ENCODE measurements around the gene TADA2A. TPM values are rescaled to one million over a fixed set of nuclear protein-coding genes. Genes with fewer than 3 reads are reported as not detected.

The TADA2A gene
- total RNA-seq, 2 donors from 2014 or later: 26.9 to 31.6 TPM

DNA sequence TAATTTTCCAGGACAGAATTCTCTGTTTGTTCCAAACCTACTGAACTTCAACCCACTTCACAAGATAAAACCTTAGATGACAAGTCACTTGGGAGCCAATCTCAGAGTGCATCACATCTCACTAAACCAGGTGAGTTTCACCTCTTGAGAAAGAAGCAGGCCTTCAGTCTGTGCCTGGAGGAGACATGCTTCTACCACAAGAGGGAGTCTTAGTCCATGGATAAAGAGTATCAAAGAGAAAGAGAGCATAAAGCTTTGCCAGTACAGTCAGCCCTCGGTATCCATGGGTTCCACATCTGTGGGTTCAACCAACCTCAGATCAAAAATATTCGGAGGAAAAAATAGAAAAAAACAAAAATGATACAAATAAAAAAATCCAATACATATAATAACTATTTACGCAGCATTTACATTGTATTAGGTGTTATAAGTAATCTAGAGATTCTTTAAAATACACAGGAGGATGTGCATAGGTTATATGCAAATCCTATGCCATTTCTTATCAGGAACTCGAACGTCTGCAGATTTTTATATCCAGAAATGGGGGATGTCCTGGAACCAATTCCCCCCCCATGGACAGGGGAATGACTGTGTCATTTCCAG, 120.7 kb downstream of the TADA2A start:
- no peaks in the 10 kb centered on the region for H3K9me3 Mint-ChIP-seq
- H3K9ac ChIP-seq (ENCODE audit: extremely low read depth, low read length, poor library complexity, severe bottlenecking): no peak overlapping the region
- H3K4me1 Mint-ChIP-seq: no peaks in the 10 kb centered on the region
- no peaks in the 10 kb centered on the region for H3K27me3 Mint-ChIP-seq (ENCODE audit: insufficient read depth)
- H3K9me3 ChIP-seq (ENCODE audit: control insufficient read depth, low read length): no peaks in the 10 kb centered on the region
- no peak overlapping the region for H3K27ac ChIP-seq (ENCODE audit: low read depth, low read length)
- H3K4me3 ChIP-seq (ENCODE audit: low read length): no peak overlapping the region
- H3K27ac Mint-ChIP-seq: no peak overlapping the region
- H3K27me3 ChIP-seq (ENCODE audit: control insufficient read depth, insufficient read depth, low read length, poor library complexity, severe bottlenecking): no peaks in the 10 kb centered on the region
- no peaks in the 10 kb centered on the region for H3K4me1 ChIP-seq (ENCODE audit: control insufficient read depth, insufficient read depth, low read length)
- H3K36me3 ChIP-seq (ENCODE audit: control insufficient read depth, insufficient read depth, low read length): peaks cover 66% of the 10 kb centered on the region
- no peak overlapping the region for H3K4me3 Mint-ChIP-seq
- WGBS, 2 experiments (ENCODE audit: insufficient coverage in 1 of 2, insufficient read length in 1 of 2): 73 to 100% methylated on average over 2 to 4 of the region's 5 CpGs
- DNase-seq: peak; percentile 83
- H3K36me3 Mint-ChIP-seq (ENCODE audit: low read depth): peaks cover 44% of the 10 kb centered on the region
- TF ChIP-seq, protein P1, sequence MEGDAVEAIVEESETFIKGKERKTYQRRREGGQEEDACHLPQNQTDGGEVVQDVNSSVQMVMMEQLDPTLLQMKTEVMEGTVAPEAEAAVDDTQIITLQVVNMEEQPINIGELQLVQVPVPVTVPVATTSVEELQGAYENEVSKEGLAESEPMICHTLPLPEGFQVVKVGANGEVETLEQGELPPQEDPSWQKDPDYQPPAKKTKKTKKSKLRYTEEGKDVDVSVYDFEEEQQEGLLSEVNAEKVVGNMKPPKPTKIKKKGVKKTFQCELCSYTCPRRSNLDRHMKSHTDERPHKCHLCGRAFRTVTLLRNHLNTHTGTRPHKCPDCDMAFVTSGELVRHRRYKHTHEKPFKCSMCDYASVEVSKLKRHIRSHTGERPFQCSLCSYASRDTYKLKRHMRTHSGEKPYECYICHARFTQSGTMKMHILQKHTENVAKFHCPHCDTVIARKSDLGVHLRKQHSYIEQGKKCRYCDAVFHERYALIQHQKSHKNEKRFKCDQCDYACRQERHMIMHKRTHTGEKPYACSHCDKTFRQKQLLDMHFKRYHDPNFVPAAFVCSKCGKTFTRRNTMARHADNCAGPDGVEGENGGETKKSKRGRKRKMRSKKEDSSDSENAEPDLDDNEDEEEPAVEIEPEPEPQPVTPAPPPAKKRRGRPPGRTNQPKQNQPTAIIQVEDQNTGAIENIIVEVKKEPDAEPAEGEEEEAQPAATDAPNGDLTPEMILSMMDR (conservative IDR thresholded peaks at IDR 0.05): peak; percentile 91

Other genes with a start within 250 kb of the TADA2A start
- gene C17orf78, start 30.9 kb upstream of the TADA2A start, total RNA-seq: not detected
- 10 to 100 TPM; 66.7 to 68.6 TPM for gene ACACA, start 50 bp upstream of the TADA2A start, total RNA-seq
- gene DUSP14, start 83.0 kb downstream of the TADA2A start, total RNA-seq: 10 to 100 TPM; 17.0 to 22.8 TPM
- 10 to 100 TPM; 47.2 to 52.4 TPM for gene SYNRG, start 202.5 kb downstream of the TADA2A start, total RNA-seq
- gene DDX52, start 236.6 kb downstream of the TADA2A start, total RNA-seq: 10 to 100 TPM; 51.5 to 63.3 TPM